Measurements from ENCODE around the gene CDH8. TPM values are rescaled to one million over a fixed set of nuclear protein-coding genes. Genes with fewer than 3 reads are reported as not detected.

Gene CDH8
- total and polyA plus RNA-seq, 7 donors, result 0.13 to 3.9 (median 0.83) TPM; not detected in 2

DNA sequence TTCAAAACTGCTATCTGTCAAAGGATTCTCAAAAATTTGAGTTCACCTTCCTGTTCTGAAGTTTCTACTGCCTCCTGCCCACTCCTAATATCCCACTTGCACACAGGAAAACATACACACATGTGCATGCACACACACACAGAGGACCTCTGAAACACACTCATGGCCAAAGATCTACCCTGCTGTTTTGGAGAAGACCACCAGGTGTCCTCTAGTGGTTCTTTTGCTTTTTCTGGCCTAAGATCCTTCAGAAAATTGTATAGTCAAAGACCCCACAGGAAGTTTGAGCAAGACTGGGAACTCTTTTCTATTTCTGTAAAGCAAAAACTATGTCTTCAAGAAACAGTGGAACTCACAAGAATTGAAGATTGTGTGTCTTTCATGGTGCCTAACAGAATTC lies 90.2 kb downstream of the CDH8 start:
- H3K27me3 ChIP-seq, result no peaks in the 10 kb centered on the region
- intact Hi-C loops (cut with DNase I), result no loop called here
- TF ChIP-seq CTCF (IDR thresholded peaks at IDR 0.05) (no peak), POLR2A (IDR thresholded peaks at IDR 0.05) (no peak), EP300 (IDR thresholded peaks at IDR 0.05) (no peak), POLR2AphosphoS5 (IDR thresholded peaks at IDR 0.05) (no peak)
- no peak overlapping the region for H3K27ac ChIP-seq
- DNase-seq, result no peak
- no peak overlapping the region for H3K4me3 ChIP-seq
- no peaks in the 10 kb centered on the region for H3K36me3 ChIP-seq
- no peaks in the 10 kb centered on the region for H3K9me3 ChIP-seq
- no peaks in the 10 kb centered on the region for H3K4me1 ChIP-seq

DNA sequence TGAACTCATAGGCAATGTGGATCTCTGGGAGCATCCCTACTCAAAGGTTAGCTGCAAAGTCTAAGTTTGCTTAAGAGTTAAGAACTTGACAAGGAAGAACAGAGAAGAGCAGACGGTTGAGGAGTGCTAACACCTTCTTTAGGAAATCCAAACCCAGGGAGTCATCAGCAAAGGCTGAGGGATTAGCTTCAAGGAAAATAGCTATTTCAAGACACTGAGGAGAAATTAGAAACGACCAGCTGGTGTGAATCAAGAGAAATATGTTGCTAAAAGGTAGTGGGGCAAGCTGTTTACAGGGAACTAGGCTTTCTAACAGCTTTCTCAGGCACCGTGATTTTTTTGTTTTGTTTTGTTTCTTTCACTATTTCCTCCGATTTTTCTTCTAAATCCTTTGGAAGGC lies 90.7 kb downstream of the CDH8 start:
- H3K4me1 ChIP-seq, result no peaks in the 10 kb centered on the region
- DNase-seq, result no peak

GRCh38 chr16:61944004-61944403 lies 92.2 kb downstream of the CDH8 start:
- WGBS, 2 donors, result 67 to 74% methylated on average over 3 of the region's 3 CpGs
- no peak for TF ChIP-seq EP300 (IDR thresholded peaks at IDR 0.05)
- TF ChIP-seq POLR2A (IDR thresholded peaks at IDR 0.05), result no peak
- TF ChIP-seq CTCF (IDR thresholded peaks at IDR 0.05), result no peak
- TF ChIP-seq POLR2AphosphoS5 (IDR thresholded peaks at IDR 0.05), result no peak

More for the DNA sequence above, 90.7 kb downstream of the CDH8 start:
- H3K9me3 ChIP-seq, result no peaks in the 10 kb centered on the region
- H3K27ac ChIP-seq, result no peak overlapping the region
- intact Hi-C loops (cut with DNase I), result no loop called here
- H3K27me3 ChIP-seq, result no peaks in the 10 kb centered on the region
- no peak overlapping the region for H3K4me3 ChIP-seq
- WGBS, 2 donors, result 47 to 56% methylated on average over 4 of the region's 4 CpGs
- no peaks in the 10 kb centered on the region for H3K36me3 ChIP-seq
- no peak for TF ChIP-seq POLR2AphosphoS5 (IDR thresholded peaks at IDR 0.05)
- no peak for TF ChIP-seq EP300 (IDR thresholded peaks at IDR 0.05)
- no peak for TF ChIP-seq CTCF (IDR thresholded peaks at IDR 0.05)
- no peak for TF ChIP-seq POLR2A (IDR thresholded peaks at IDR 0.05)

DNA sequence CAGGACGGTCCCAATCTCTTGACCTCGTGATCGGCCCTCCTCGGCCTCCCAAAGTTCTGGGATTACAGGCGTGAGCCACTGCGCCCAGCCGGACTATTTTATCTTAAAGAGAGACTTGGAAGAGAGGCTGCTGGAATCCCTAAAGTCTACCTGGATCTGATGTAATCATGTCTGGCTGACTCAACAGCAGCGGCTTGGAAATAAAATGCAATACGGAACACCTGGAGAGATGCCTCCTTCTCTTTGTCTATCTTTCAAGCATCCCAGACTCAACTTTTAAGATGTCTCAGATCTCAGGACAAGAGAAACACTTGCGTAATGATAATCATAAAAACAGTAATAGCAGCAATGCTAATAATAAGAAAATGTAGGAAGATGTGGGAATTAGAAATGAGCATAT lies 95.6 kb downstream of the CDH8 start:
- no peaks in the 10 kb centered on the region for H3K27me3 ChIP-seq
- no peak for TF ChIP-seq POLR2A (IDR thresholded peaks at IDR 0.05)
- TF ChIP-seq EP300 (IDR thresholded peaks at IDR 0.05), result no peak
- TF ChIP-seq POLR2AphosphoS5 (IDR thresholded peaks at IDR 0.05), result no peak
- TF ChIP-seq CTCF (IDR thresholded peaks at IDR 0.05), result no peak
- no peaks in the 10 kb centered on the region for H3K36me3 ChIP-seq
- no peaks in the 10 kb centered on the region for H3K4me1 ChIP-seq
- 93% methylated on average over 10 of the region's 10 CpGs for WGBS, 2 donors
- intact Hi-C loops (cut with DNase I), result no loop called here
- no peak overlapping the region for H3K27ac ChIP-seq
- H3K9me3 ChIP-seq, result no peaks in the 10 kb centered on the region
- DNase-seq, result no peak
- no peak overlapping the region for H3K4me3 ChIP-seq

More at GRCh38 chr16:61944004-61944403, 92.2 kb downstream of the CDH8 start:
- DNase-seq, result no peak
- intact Hi-C loops (cut with DNase I), result no loop called here
- no peaks in the 10 kb centered on the region for H3K36me3 ChIP-seq
- no peak overlapping the region for H3K27ac ChIP-seq
- no peaks in the 10 kb centered on the region for H3K9me3 ChIP-seq
- no peak overlapping the region for H3K4me3 ChIP-seq
- no peaks in the 10 kb centered on the region for H3K27me3 ChIP-seq
- H3K4me1 ChIP-seq, result no peaks in the 10 kb centered on the region

GRCh38 chr16:61937646-61938045 lies 98.6 kb downstream of the CDH8 start:
- H3K4me3 ChIP-seq, result no peak overlapping the region
- TF ChIP-seq POLR2A (IDR thresholded peaks at IDR 0.05), result no peak
- no peak for TF ChIP-seq EP300 (IDR thresholded peaks at IDR 0.05)
- TF ChIP-seq CTCF (IDR thresholded peaks at IDR 0.05), result no peak
- TF ChIP-seq POLR2AphosphoS5 (IDR thresholded peaks at IDR 0.05), result no peak
- no peak for DNase-seq
- no peaks in the 10 kb centered on the region for H3K27me3 ChIP-seq
- H3K36me3 ChIP-seq, result no peaks in the 10 kb centered on the region
- H3K27ac ChIP-seq, result no peak overlapping the region
- H3K9me3 ChIP-seq, result no peaks in the 10 kb centered on the region
- intact Hi-C loops (cut with DNase I), result loop anchor here (1.0 kb wide), 1 partner anchor 10 kb away; no protein-coding TSS in a partner anchor
- H3K4me1 ChIP-seq, result no peaks in the 10 kb centered on the region
